Fibroblast of lung (primary cell): ENCODE data around the gene ETV6. TPM values are rescaled to one million over a fixed set of nuclear protein-coding genes. Genes with fewer than 3 reads are reported as not detected.

Experiments used
- DNase-seq, 2 donors: peaks; one replicate each; pipeline versions ENCODE4 v3.0.0 to v3.0.0-alpha.2; 2010; ENCODE audit warnings: low read depth in 2 of 2
- H2AFZ ChIP-seq: 2 replicates; pipeline ENCODE4 v1.5.1; 2012; ENCODE audit warnings: low read length, control low read depth, inconsistent platforms
- H3K27ac ChIP-seq: 2 replicates; pipeline ENCODE4 v1.5.1; 2011; ENCODE audit warnings: low read length, control low read depth; ENCODE audit not compliant: insufficient read depth
- H3K27me3 ChIP-seq: 2 replicates; pipeline ENCODE4 v1.5.1; 2011; ENCODE audit warnings: mild to moderate bottlenecking, low read length; ENCODE audit not compliant: control insufficient read depth, insufficient read depth
- H3K36me3 ChIP-seq: 2 replicates; pipeline ENCODE4 v1.5.1; 2011; ENCODE audit warnings: low read length; ENCODE audit not compliant: control insufficient read depth, insufficient read depth
- H3K4me1 ChIP-seq: 2 replicates; pipeline ENCODE4 v1.5.1; 2011; ENCODE audit warnings: low read length; ENCODE audit not compliant: control insufficient read depth, insufficient read depth; ENCODE audit errors: extremely low read depth
- H3K4me2 ChIP-seq: 2 replicates; pipeline ENCODE4 v1.5.1; 2011; ENCODE audit warnings: low read length, control low read depth; ENCODE audit not compliant: insufficient read depth; ENCODE audit errors: extremely low read depth
- H3K4me3 ChIP-seq, 4 experiments: fragments of 200-600 bp in 1 of 4; sonication (generic) in 1 of 4; replicated peaks in 1 of 4; 2 replicates each; pipeline ENCODE4 v1.5.1; 2011 to 2016; ENCODE audit warnings: low read length in 4 of 4, low read depth in 3 of 4, mild to moderate bottlenecking in 3 of 4, control low read depth in 2 of 4, inconsistent platforms in 1 of 4, mixed read lengths in 1 of 4; ENCODE audit not compliant: insufficient read depth in 1 of 4; ENCODE audit errors: control extremely low read depth in 1 of 4
- H3K79me2 ChIP-seq: 2 replicates; pipeline ENCODE4 v1.5.1; 2012; ENCODE audit warnings: mild to moderate bottlenecking, low read length, inconsistent platforms; ENCODE audit not compliant: control insufficient read depth, insufficient read depth
- H3K9ac ChIP-seq: 2 replicates; pipeline ENCODE4 v1.5.1; 2011; ENCODE audit warnings: mild to moderate bottlenecking, low read length, control low read depth; ENCODE audit not compliant: insufficient read depth
- H3K9me3 ChIP-seq: 2 replicates; pipeline ENCODE4 v1.5.1; 2012; ENCODE audit warnings: low read depth, low read length; ENCODE audit not compliant: control insufficient read depth, insufficient read depth
- H4K20me1 ChIP-seq: 2 replicates; pipeline ENCODE4 v1.5.1; 2011; ENCODE audit warnings: low read length; ENCODE audit not compliant: control insufficient read depth, insufficient read depth; ENCODE audit errors: extremely low read depth
- CTCF ChIP-seq, 2 donors: IDR thresholded peaks in 1 of 2; conservative IDR thresholded peaks in 1 of 2; 1 replicate in 1 of 2; 2 replicates in 1 of 2; pipeline ENCODE4 v1.5.1; 2011 to 2012; ENCODE audit warnings: low read length in 2 of 2, control low read depth in 1 of 2, inconsistent platforms in 1 of 2, low read depth in 1 of 2, mild to moderate bottlenecking in 1 of 2
- EZH2 ChIP-seq: IDR thresholded peaks from 2 replicates; pipeline ENCODE4 v1.5.1; 2012; ENCODE audit warnings: low read length, control low read depth, mild to moderate bottlenecking; ENCODE audit errors: missing control alignments
- polyA plus RNA-seq, 2 donors: library from polyadenylated mRNA; depleted of rRNA in 1 of 2; stranded (reverse) in 1 of 2; unstranded in 1 of 2; fragments of >200 nt; gene quantifications; 2 replicates each; pipeline ENCODE4 v1.2.1, GENCODE V29; 2011 to 2012; ENCODE audit warnings: missing spikeins in 1 of 2
- total RNA-seq: library from RNA; depleted of rRNA; stranded (reverse); fragments of >200 nt; gene quantifications from 2 replicates; pipeline ENCODE4 v1.2.1, GENCODE V29; 2014

Gene ETV6
- total and polyA plus RNA-seq, 2 donors (not counting 1 experiment from before 2014, with no cell fraction given) = 4.3 to 8.9 TPM

DNA sequence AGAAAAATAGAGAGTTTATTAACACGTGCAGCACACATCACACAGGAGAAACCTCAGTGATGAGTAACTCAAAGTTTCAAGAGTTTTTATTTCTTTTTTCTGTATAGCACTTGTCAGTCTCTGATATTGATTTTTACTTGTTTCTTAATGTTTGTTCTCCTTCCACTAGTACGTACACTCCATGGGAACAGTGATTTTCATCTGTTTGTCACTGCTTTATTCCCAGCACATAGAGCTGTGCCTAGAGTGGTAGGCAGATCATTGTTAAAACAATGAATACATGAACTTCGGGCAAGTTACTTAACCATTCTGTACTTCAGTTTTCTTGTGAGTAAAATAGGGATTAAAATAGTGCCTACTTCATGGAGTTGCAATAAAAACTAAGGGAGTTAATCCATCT is 46.6 kb downstream of the ETV6 start:
- Histone ChIP-seq H2AFZ (no peak overlapping the region), H3K79me2 (no peaks in the 10 kb centered on the region), H3K36me3 (no peaks in the 10 kb centered on the region), H4K20me1 (no peaks in the 10 kb centered on the region), H3K4me1 (no peaks in the 10 kb centered on the region), H3K9ac (no peak overlapping the region), H3K4me2 (no peak overlapping the region), H3K9me3 (no peaks in the 10 kb centered on the region), H3K4me3 (no peak overlapping the region), H3K27ac (no peak overlapping the region), H3K27me3 (no peaks in the 10 kb centered on the region)
- TF ChIP-seq CTCF (conservative IDR thresholded peaks at IDR 0.05 in 1 of 2, IDR thresholded peaks at IDR 0.05 in 1 of 2; ENCODE audit: low read depth in 1 of 2, low read length in 2 of 2) (no peak), EZH2 (no peak)
- DNase-seq = no peak

DNA sequence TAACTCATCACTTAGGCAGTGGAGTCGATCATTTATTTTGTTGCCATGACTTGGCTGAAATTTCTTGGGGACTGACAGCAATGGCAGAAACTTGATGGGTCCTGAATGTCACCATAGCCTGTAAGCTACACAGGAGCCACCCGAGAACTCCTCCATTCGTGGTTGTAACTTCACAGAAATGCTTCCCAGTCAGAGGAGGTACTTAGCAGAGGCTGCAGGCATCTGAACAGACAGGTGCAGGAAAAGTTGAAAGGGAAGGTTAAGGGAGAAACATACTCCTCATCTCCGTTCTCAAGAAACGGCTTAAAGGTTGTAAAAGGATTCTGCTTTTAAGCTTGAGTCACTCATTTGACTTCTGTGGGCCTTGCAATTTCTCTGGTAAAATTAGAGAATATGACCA is 47.7 kb downstream of the ETV6 start:
- Histone ChIP-seq H3K27me3 (no peaks in the 10 kb centered on the region), H3K4me1 (no peaks in the 10 kb centered on the region), H4K20me1 (no peaks in the 10 kb centered on the region), H3K4me2 (no peak overlapping the region), H3K36me3 (no peaks in the 10 kb centered on the region), H3K4me3 (no peak overlapping the region), H3K27ac (no peak overlapping the region), H2AFZ (no peak overlapping the region), H3K79me2 (no peaks in the 10 kb centered on the region), H3K9ac (no peak overlapping the region), H3K9me3 (no peaks in the 10 kb centered on the region)
- DNase-seq = no peak
- TF ChIP-seq CTCF (conservative IDR thresholded peaks at IDR 0.05 in 1 of 2, IDR thresholded peaks at IDR 0.05 in 1 of 2; ENCODE audit: low read depth in 1 of 2, low read length in 2 of 2) = no peak

GRCh38 chr12:11697670-11698387 is 48.4 kb downstream of the ETV6 start:
- Histone ChIP-seq H3K4me2 (no peak overlapping the region), H2AFZ (no peak overlapping the region), H3K27ac (no peak overlapping the region), H3K4me3 (no peak overlapping the region), H3K27me3 (no peaks in the 10 kb centered on the region), H3K79me2 (no peaks in the 10 kb centered on the region), H4K20me1 (no peaks in the 10 kb centered on the region), H3K36me3 (no peaks in the 10 kb centered on the region), H3K9me3 (no peaks in the 10 kb centered on the region), H3K4me1 (no peaks in the 10 kb centered on the region), H3K9ac (no peak overlapping the region)
- DNase-seq = peak; percentile 37 to 79
- TF ChIP-seq EZH2 (no peak), CTCF (conservative IDR thresholded peaks at IDR 0.05 in 1 of 2, IDR thresholded peaks at IDR 0.05 in 1 of 2; ENCODE audit: low read depth in 1 of 2, low read length in 2 of 2) (no peak)
